D721Med (cell line): ENCODE measurements around the gene OR51B4.

ENCODE experiments used
- DNase-seq: peaks from one replicate; pipeline ENCODE4 v3.0.0; 2011; ENCODE audit warnings: low spot score; ENCODE audit not compliant: insufficient read length
- FAIRE-seq: peaks from 2 replicates; lab custom pipeline; 2011; peaks lifted over from hg19 to GRCh38; lab: Jason Lieb, UNC
- TF ChIP-seq, protein P1 (sequence below): IDR thresholded peaks from 2 replicates; pipeline ENCODE4 v1.5.1; 2012; ENCODE audit warnings: mild to moderate bottlenecking, control low read depth; ENCODE audit not compliant: insufficient read depth; ENCODE audit errors: missing control alignments

Gene OR51B4

DNA sequence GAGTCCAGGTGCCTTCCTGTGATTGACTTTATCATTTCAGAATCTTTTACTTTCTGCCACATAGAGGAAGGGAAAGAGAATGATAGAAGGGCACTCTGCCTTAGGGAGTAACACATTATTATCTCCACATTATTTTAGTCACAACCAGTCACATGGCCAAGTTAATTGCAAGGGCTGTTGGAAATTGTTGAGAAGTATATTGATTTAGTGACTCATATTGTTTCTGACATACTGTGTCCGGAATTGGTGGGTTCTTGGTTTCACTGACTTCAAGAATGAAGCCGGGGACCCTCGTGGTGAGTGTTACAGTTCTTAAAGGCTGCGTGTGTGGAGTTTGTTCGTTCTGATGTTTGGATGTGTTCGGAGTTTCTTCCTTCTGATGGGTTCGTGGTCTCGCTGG lies 8.7 kb downstream of the OR51B4 start:
- TF ChIP-seq, protein P1, sequence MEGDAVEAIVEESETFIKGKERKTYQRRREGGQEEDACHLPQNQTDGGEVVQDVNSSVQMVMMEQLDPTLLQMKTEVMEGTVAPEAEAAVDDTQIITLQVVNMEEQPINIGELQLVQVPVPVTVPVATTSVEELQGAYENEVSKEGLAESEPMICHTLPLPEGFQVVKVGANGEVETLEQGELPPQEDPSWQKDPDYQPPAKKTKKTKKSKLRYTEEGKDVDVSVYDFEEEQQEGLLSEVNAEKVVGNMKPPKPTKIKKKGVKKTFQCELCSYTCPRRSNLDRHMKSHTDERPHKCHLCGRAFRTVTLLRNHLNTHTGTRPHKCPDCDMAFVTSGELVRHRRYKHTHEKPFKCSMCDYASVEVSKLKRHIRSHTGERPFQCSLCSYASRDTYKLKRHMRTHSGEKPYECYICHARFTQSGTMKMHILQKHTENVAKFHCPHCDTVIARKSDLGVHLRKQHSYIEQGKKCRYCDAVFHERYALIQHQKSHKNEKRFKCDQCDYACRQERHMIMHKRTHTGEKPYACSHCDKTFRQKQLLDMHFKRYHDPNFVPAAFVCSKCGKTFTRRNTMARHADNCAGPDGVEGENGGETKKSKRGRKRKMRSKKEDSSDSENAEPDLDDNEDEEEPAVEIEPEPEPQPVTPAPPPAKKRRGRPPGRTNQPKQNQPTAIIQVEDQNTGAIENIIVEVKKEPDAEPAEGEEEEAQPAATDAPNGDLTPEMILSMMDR = no peak
- DNase-seq = no peak
- FAIRE-seq = no peak

DNA sequence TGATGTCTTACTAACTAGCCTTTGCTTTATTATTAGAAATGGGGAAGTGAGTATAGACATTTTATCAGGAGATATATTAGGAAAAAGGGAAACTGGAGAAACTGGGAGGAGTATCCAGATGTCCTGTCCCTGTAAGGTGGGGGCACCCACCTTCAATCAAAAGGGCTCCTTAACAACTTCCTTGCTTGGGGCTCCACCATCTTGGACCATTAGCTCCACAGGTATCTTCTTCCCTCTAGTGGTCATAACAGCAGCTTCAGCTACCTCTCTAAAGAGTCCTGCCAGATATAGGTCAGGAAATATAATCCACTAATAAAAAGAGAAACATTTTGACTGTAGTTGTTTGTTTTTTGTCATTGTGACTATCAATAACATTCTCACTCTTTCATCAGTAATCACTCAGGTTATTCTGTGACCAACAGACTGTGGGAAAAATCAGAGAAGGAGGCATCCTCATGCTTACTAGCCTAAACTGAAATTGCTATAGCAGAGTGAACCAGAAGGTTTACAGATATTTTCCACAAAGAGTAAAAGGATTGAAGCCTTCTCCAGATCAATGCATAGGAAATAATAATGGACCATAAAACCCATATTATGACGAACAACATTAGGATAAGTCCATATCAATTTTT lies 10.4 kb downstream of the OR51B4 start:
- DNase-seq = no peak
- no peak for FAIRE-seq
- TF ChIP-seq, protein P1 = no peak

DNA sequence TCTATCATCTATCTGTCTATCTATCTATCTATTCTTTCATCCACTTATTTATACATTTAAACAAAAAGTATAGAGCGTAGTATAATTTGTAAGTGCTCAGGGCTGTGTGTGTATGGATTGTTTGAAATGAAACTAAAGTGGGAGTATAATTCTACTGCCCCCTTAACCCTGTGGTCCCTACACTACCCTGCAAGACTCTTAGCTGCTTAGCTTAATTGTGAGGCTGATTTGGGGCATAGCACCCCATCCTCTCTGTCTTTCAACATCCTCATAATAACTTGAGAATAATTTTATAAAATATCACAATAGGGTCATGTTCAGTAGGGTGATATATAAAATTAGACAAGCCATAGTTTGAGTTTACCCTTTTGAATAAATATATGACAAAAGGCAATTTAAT lies 11.6 kb downstream of the OR51B4 start:
- DNase-seq (no peak), FAIRE-seq (no peak)
- TF ChIP-seq, protein P1 = no peak

DNA sequence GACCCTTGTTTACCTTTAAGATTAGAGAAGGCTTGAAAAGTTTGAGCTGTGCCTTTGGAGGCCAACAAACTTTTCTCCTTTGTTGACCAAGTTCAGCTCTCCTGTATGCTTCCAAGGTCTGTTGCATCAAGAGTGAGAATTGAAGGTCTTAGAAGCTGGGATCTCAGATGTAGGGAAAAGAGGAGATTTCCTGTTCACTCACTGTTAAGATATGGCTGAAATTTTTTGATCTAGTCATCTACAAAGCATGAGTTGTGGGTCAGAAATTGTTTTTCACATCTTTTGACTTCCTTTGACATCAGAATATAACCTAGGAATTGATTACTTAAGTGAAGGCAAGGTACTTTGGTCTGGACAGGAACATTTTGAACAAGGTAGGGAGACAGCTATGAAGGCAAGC lies 12.1 kb downstream of the OR51B4 start:
- TF ChIP-seq, protein P1 = no peak
- FAIRE-seq (no peak), DNase-seq (no peak)

DNA sequence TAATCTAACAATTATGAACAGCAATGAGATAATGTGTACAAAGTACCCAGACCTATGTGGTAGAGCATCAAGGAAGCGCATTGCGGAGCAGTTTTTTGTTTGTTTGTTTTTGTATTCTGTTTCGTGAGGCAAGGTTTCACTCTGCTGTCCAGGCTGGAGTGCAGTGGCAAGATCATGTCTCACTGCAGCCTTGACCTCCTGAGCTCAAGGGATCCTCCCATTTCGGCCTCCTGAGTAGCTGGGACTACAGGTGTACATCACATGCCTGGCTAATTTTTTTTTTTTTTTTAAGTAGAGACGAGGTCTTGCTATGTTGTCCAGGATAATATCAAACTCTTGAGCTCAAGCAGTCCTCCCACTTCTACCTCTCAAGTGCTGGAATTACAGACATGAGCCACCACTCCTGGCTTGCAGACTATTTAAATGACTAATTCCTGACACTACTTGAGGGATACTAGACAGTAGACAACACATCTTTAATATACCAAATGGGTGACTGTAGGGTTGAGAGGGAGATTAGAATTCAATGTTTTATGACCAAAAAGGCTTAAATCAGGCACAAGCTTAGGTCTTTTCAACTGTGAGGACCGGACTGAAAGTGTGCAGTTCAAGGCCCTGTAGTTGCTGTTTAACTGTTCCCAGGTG lies 12.7 kb downstream of the OR51B4 start:
- TF ChIP-seq, protein P1 = no peak
- DNase-seq = no peak
- no peak for FAIRE-seq

DNA sequence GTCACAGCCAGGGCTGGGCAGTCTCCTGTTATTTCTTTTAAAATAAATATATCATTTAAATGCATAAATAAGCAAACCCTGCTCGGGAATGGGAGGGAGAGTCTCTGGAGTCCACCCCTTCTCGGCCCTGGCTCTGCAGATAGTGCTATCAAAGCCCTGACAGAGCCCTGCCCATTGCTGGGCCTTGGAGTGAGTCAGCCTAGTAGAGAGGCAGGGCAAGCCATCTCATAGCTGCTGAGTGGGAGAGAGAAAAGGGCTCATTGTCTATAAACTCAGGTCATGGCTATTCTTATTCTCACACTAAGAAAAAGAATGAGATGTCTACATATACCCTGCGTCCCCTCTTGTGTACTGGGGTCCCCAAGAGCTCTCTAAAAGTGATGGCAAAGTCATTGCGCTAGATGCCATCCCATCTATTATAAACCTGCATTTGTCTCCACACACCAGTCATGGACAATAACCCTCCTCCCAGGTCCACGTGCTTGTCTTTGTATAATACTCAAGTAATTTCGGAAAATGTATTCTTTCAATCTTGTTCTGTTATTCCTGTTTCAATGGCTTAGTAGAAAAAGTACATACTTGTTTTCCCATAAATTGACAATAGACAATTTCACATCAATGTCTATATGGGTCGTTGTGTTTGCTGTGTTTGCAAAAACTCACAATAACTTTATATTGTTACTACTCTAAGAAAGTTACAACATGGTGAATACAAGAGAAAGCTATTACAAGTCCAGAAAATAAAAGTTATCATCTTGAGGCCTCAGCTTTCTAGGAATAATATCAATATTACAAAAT lies 13.4 kb downstream of the OR51B4 start:
- DNase-seq = no peak
- FAIRE-seq = no peak
- TF ChIP-seq, protein P1 = no peak
